Measurements from ENCODE around the gene TCEAL9.
A peak's percentile ranks its signal among the peaks of the same experiment; 100 is the strongest.
"Not testable (repeated sequence)": the region's sequence is repeated elsewhere in the genome, so short reads cannot be mapped to it uniquely, and the experiment has no call there.

TCEAL9 gene

GRCh38 chrX:103373581-103373980 lies 17.3 kb downstream of the TCEAL9 start:
- DNase-seq (ENCODE audit: low read depth), result no peak

DNA sequence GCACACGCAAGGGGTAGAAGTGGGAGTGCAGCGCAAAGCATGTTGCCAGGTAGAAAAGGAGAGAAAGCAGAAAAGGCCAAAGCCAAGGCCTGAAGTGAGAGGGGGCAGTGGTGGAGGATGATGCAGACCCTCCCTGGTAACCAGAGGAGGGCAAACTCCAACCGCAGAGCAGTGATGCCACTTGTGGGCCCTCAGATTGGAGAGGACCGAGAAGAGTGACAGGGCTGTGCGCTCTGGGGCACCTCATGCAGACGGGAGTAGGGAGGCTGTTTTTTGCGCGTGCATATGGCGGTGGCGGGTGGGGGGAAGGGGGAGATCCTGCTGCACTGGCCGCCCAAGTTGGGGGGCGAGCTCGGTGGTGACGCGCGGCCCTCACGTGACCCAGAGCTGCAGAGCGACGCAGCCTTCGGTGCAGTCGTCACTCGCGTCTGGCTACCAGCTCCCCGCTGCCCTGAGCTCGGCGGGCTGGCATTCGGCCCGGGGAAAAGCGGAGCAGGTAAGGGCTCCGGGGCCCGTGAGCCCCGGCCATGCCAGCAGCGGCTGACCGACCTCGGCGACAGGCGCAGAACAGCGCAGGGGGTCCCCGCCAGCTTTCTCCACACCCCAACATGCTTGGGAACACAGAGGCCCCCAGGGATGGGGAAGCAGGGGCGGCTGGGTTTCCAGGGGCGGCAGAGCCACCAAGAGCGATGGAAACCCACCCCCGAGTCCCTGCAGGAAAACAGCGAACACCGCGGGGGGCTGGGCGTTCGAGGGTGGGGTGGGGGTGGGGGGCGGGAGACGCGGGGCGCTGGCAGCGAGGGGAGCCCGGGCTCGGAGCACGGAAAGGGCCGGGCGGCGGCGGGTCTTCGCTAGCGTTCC lies 20.0 kb downstream of the TCEAL9 start, which contains the start of gene BEX3:
Gene BEX3, plus strand, starts transcription at position 421 of the 861 bp plus-strand sequence. CDS start 984 bp downstream, outside the sequence.
- no peak for DNase-seq (ENCODE audit: low read depth)

DNA sequence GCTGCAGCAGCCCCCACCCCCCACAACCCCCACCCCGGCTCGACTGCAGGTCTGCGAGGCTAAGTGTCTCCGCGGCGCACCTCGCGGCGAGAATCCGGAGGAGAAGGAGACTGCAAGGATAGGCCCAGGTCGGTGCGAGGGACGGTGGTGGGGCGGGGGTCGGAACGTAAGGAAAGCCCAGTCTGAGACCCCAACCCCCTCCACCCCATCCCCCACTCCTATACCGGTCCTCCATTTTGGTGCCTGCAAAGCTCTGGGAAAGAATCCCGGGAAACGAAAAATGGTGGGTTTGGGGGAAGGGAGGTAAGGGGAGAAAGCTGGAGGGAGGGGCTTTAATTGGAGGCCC lies 20.6 kb downstream of the TCEAL9 start:
- no peak for DNase-seq (ENCODE audit: low read depth)

DNA sequence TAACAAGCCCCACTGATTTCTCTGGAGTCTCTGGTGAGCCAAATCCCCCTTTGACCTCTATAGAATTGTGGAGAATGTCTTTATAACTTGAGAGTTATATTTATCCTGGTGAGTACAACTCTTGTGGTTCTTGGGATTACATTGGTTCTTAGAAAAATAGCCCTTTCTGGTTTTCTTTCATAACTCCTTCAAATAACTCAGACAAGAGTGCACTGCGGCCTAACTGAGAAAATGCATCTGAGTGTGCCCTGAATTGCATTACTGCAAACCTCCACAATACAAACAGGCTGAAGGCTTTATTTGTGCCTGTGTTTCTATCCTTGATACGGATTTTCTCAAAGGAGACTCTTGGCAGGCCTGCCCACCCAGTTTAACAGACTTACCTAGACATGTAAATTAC lies 22.7 kb downstream of the TCEAL9 start:
- no peak for DNase-seq (ENCODE audit: low read depth)

DNA sequence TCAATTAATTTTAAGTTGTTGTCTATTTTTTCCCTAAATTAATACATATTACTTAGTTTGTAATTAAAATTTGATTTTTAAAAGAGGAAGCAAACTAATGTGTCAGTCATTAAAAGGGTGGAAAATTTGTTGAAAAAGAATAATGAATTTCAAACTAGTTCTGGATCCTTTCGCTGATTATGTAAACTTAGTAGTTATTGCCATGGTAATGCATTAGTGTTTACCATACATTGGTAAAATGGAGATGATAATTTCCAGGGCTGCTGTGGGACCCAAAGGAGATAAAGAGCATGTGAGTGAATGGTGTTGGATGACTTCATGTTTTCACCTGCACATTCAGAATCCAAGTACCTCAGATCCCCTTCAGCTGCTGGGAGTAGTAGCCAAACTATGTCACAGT lies 26.6 kb downstream of the TCEAL9 start:
- DNase-seq (ENCODE audit: low read depth), result no peak

- DNase-seq (ENCODE audit: low read depth), result no peak
Observed at GRCh38 chrX:103384672-103385071, 28.4 kb downstream of the TCEAL9 start.

DNA sequence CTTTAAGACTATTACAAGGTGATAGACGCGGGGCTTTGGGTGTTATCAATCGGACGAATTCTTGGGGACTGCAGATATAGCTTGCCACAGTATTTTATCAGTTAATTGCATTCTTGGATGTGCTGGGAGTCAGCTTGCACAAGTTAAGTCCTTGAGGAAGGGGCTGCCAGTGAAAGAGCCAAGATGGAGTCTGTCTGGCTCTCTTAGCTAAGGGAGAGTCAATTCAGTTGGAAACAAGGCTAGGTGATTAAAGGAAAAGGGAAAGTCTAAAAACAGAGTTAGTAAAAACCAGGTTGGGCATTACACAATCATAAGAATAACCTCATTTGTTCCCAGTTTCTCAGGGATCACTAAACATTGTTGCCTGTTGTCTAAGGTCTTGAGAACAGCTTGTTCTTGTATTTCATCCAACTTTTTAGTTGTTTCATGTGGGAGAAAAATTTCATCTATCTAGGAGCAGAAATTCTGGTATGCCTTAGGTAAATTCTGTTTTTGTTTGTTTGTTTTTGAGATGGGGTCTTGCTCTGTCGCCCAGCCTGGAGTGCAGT lies 29.1 kb downstream of the TCEAL9 start:
- not testable (repeated sequence) for DNase-seq (ENCODE audit: low read depth)

- DNase-seq (ENCODE audit: low read depth), result no peak
Observed at GRCh38 chrX:103386332-103386731, 30.0 kb downstream of the TCEAL9 start.

- DNase-seq (ENCODE audit: low read depth), result no peak
Observed at GRCh38 chrX:103393487-103393886, 37.2 kb downstream of the TCEAL9 start.

DNA sequence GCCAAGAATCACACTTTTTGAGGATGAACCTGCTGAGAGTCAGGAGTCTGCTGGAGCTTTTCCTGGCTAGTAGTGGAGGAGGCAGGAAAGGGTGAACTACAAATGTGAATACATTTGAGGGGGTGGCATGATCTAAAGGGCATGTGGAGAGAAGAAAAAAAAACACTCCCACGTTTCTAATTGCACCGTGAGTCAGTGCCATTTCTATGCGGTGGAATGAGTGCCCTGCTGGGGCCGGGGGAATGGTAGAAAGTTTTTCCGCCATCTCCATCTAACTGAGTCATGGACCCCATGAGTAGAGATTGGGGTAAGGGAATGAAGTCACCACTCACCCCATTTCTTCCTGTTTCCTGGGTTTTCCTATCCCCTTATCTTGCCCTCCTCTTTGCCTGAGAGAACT lies 39.9 kb downstream of the TCEAL9 start:
- no peak for DNase-seq (ENCODE audit: low read depth)

DNA sequence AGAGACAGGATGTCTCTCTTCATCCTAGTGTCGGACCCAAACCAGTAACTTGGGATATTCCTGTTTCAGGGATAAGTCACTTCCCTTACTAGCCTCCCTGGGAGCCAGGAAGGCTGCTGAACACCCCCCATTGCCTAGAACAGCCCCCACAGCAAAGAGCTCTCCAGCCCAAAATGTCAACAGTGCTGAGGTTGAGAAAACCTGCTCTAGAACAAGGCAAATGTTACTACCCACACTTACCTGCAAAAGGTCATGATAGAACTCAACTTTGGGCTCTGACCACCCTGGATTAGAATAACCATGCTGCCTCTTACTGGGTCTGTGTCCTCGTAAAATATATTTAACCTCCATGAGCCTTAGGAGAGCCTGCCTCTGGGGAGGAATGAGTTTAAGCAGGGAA lies 40.4 kb downstream of the TCEAL9 start:
- no peak for DNase-seq (ENCODE audit: low read depth)

GRCh38 chrX:103397707-103398106 lies 41.4 kb downstream of the TCEAL9 start:
- no peak for DNase-seq (ENCODE audit: low read depth)

DNA sequence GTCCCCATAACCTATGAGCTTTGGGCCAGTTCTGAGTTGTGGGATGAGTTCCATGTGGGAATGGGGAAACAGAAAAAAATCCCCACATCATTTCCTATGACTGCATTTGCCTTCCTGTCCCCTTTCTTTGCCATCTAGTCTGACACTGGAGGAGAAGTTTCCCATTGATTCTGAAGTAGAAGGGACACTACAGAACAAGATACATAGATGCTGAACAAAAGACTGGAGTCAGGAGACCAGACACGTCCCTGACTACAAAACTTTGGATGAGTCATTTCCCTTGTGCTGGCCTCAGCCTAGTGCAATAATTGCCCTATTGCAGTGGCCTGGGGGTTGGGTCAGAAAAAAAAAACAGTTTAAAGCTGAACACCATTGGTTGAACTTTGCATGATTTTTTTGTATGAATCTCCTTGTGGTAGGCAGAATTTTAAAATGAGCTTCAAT lies 42.1 kb downstream of the TCEAL9 start:
- DNase-seq (ENCODE audit: low read depth), result peak; percentile 55

- no peak for DNase-seq (ENCODE audit: low read depth)
Observed at GRCh38 chrX:103399744-103400143, 43.4 kb downstream of the TCEAL9 start.

DNA sequence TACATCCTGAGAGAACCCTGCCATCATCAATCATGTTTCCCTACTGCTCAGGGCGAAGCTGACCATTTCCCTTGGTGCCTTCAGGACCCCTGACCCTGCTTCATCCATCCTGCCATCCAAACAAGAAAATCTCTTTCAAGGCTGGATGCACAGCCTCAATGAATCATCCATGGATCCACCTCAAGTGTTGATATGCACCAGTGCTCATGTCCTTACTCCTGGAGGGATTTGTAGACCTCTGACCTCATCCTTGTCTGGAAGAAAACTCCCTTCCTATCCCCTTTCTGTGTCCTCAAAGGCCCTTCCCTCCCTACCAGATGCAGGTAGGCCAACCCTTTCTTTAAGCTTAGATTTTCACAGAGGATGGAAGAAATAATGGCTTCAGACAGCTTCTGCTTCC lies 44.6 kb downstream of the TCEAL9 start:
- DNase-seq (ENCODE audit: low read depth), result no peak

GRCh38 chrX:103404231-103405008 lies 48.1 kb downstream of the TCEAL9 start:
- DNase-seq (ENCODE audit: low read depth), result peak; percentile 49

DNA sequence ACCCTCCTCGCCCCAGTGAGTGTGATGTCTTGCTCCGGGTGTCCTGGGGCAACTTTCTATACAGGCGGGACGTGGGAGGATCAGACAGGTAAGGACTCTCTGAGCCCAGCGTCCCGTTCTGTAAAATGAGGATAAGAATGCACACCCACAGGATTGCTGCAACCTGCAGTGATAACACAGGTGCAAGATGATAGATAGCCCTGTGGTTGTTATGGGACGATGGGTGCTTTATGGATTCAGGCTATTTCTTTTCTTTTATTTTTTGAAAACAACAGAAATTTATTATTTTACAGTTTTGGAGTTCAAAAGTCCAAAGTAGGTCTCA lies 48.7 kb downstream of the TCEAL9 start:
- no peak for DNase-seq (ENCODE audit: low read depth)

GRCh38 chrX:103406256-103406655 lies 50.0 kb downstream of the TCEAL9 start:
- no peak for DNase-seq (ENCODE audit: low read depth)

DNA sequence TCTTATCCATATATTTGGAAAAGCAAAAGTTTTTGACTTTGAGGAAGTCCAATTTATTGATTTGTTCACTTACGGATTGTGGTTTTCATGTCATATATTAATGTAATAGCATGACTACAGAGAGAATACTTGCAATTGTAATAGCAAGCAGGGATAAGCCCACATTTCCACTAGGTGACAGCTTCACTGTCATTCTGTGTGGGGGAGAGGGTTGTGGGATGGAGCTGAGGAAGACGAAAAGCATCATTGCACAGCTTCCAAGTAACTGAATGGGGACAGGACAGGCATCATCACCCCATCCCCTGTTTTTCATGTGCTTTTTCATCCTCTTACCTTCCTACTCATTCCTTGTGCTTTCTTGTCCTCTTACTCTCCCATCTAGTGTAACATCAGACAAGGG lies 51.5 kb downstream of the TCEAL9 start:
- no peak for DNase-seq (ENCODE audit: low read depth)
